NCI-H146 treated with DMSO at 0.1 percent for 48 hours (cell line): Measurements from ENCODE around the gene ANGPTL4.
"Not testable (repeated sequence)": the region's sequence is repeated elsewhere in the genome, so short reads cannot be mapped to it uniquely, and the experiment has no call there.

Source experiments
- DNase-seq: peaks from one replicate; lab custom pipeline; 2025; ENCODE audit not compliant: unreplicated experiment; lab: John Stamatoyannopoulos, UW

The ANGPTL4 gene

GRCh38 chr19:8334458-8335342, 29.3 kb upstream of the ANGPTL4 start:
- peak; percentile 15 for DNase-seq

- no peak for DNase-seq
Observed at GRCh38 chr19:8335343-8336071, 28.4 kb upstream of the ANGPTL4 start.

- DNase-seq, result no peak
Observed at GRCh38 chr19:8336072-8336569, 27.8 kb upstream of the ANGPTL4 start.

GRCh38 chr19:8336660-8337059, 27.3 kb upstream of the ANGPTL4 start:
- no peak for DNase-seq

- no peak for DNase-seq
Observed at GRCh38 chr19:8337728-8338127, 26.2 kb upstream of the ANGPTL4 start.

- DNase-seq, result no peak
Observed at GRCh38 chr19:8338835-8339234, 25.1 kb upstream of the ANGPTL4 start.

- DNase-seq, result no peak
Observed at GRCh38 chr19:8340341-8341096, 23.4 kb upstream of the ANGPTL4 start.

GRCh38 chr19:8341504-8341903, 22.5 kb upstream of the ANGPTL4 start:
- not testable (repeated sequence) for DNase-seq

GRCh38 chr19:8342316-8342683, 21.7 kb upstream of the ANGPTL4 start:
- DNase-seq, result no peak

GRCh38 chr19:8342684-8343482, 21.1 kb upstream of the ANGPTL4 start, which contains the start of gene KANK3:
Gene KANK3 (minus strand): TSS chr19:8343262. CDS start chr19:8337828, 5,434 bp downstream.
- DNase-seq, result peak; percentile 73

- no peak for DNase-seq
Observed at GRCh38 chr19:8343483-8343844, 20.5 kb upstream of the ANGPTL4 start.

GRCh38 chr19:8349629-8350372, 14.2 kb upstream of the ANGPTL4 start:
- not testable (repeated sequence) for DNase-seq

- DNase-seq, result no peak
Observed at GRCh38 chr19:8352134-8352827, 11.7 kb upstream of the ANGPTL4 start.

- DNase-seq, result not testable (repeated sequence)
Observed at GRCh38 chr19:8352845-8353244, 11.1 kb upstream of the ANGPTL4 start.

- DNase-seq, result no peak
Observed at GRCh38 chr19:8355631-8356402, 8.1 kb upstream of the ANGPTL4 start.

- no peak for DNase-seq
Observed at GRCh38 chr19:8357007-8357521, 6.9 kb upstream of the ANGPTL4 start.

- no peak for DNase-seq
Observed at GRCh38 chr19:8358948-8359347, 5.0 kb upstream of the ANGPTL4 start.

- no peak for DNase-seq
Observed at GRCh38 chr19:8360196-8360595, 3.8 kb upstream of the ANGPTL4 start.
